ENCODE results near the gene RAP1GAP2. TPM values are rescaled to one million over a fixed set of nuclear protein-coding genes. Genes with fewer than 3 reads are reported as not detected.

Gene RAP1GAP2
- polyA plus RNA-seq, 1 of the 3 experiments (the other 2 are of a cell fraction), result 22.0 TPM

DNA sequence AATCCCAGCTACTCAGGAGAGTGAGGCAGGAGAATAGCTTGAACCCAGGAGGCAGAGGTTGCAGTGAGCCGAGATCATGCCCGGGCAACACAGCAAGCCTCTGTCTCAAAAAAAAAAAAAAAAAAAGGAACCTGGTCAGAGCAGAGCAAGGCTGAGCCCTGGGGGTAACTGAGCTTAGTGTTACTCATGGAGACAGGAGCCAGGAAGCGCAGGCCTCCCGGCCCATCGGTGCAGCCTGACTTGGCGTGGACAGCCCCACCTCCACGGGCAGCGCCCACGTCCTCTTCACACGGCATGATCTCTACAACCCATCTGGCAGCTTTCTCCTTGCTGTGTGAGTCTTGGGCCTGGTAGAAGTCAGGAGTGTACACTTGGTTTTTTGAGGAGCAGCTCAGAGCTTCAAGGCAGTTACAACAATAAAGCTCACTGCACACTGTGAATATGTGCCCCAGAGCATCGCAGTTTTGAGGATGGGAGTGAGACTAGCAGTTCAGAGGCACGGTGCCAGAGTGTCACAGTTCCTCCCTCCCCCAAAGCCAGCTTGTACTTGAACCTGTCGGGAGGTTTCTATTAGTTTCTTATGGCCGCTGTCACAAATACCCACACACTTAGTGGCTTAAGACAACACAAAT is 129.9 kb downstream of the RAP1GAP2 start:
- Histone ChIP-seq H3K4me3 (ENCODE audit: low read depth in 2 of 2, low read length in 1 of 2) (no peak overlapping the region), H3K79me2 (ENCODE audit: insufficient read depth) (peaks cover 24% of the 10 kb centered on the region), H3K36me3 (replicated peaks in 1 of 2; ENCODE audit: control insufficient read depth in 1 of 2, insufficient read depth in 2 of 2, low read length in 1 of 2) (no peaks in the 10 kb centered on the region), H3K9me2 (no peaks in the 10 kb centered on the region), H3K4me1 (ENCODE audit: control insufficient read depth in 1 of 2, insufficient read depth in 2 of 2, low read depth in 1 of 2, low read length in 1 of 2) (peaks cover 19 to 67% of the 10 kb centered on the region in 2 experiments; a peak in 3 of 4 replicates), H3K27ac (ENCODE audit: low read depth in 2 of 2, low read length in 1 of 2) (peak overlapping the region; percentile 75 to 88), H3K9me3 (no peaks in the 10 kb centered on the region), H3K4me2 (peak overlapping the region; percentile 26; the same call in 1 of the 2 replicates), H4K20me1 (ENCODE audit: insufficient read depth) (no peaks in the 10 kb centered on the region), H3K27me3 (ENCODE audit: insufficient read depth) (no peaks in the 10 kb centered on the region), H3F3A (replicated peaks; ENCODE audit: insufficient read depth) (peaks cover 4% of the 10 kb centered on the region), H2AFZ (ENCODE audit: low read depth) (no peak overlapping the region), H3K9ac (peak overlapping the region; percentile 13; the same call in 1 of the 2 replicates)
- WGBS (ENCODE audit: low lambda C conversion rate), result 40% methylated on average over 14 of the region's 14 CpGs
- POLR2A ChIA-PET, result interaction anchor here (0.6 to 3.2 kb wide), 14 partner anchors 10 to 123 kb away, joined by 3 to 42 read pairs (median 5); no protein-coding TSS in a partner anchor
- DNase-seq, result peak; percentile 69
- CTCF ChIA-PET, result interaction anchor here (0.6 to 11.8 kb wide), 8 partner anchors 17 to 87 kb away, joined by 3 to 177 read pairs (median 6); no protein-coding TSS in a partner anchor
- TF ChIP-seq JUND (IDR thresholded peaks at IDR 0.05), result no peak
- TF ChIP-seq GABPA (IDR thresholded peaks at IDR 0.05; ENCODE audit: low read depth), result no peak
- no peak for TF ChIP-seq ZBTB33 (IDR thresholded peaks at IDR 0.05; ENCODE audit: borderline replicate concordance, low read depth)
- TF ChIP-seq, protein P1, sequence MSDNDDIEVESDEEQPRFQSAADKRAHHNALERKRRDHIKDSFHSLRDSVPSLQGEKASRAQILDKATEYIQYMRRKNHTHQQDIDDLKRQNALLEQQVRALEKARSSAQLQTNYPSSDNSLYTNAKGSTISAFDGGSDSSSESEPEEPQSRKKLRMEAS (IDR thresholded peaks at IDR 0.05; ENCODE audit: low read depth), result 0 out of 2 replicates have a peak, but pooled peaks have one; percentile 39
- peak in 1 of 2 experiments; percentile 39; a peak in 1 of 4 replicates for TF ChIP-seq EP300 (IDR thresholded peaks at IDR 0.05; ENCODE audit: borderline replicate concordance in 1 of 2, low read depth in 1 of 2, low read length in 1 of 2)
- no peak for TF ChIP-seq FOXJ3 (CRISPR knock-in tag; IDR thresholded peaks at IDR 0.05)
- TF ChIP-seq POLR2AphosphoS5 (IDR thresholded peaks at IDR 0.05; ENCODE audit: low read depth, low read length), result no peak
- TF ChIP-seq, protein P2, sequence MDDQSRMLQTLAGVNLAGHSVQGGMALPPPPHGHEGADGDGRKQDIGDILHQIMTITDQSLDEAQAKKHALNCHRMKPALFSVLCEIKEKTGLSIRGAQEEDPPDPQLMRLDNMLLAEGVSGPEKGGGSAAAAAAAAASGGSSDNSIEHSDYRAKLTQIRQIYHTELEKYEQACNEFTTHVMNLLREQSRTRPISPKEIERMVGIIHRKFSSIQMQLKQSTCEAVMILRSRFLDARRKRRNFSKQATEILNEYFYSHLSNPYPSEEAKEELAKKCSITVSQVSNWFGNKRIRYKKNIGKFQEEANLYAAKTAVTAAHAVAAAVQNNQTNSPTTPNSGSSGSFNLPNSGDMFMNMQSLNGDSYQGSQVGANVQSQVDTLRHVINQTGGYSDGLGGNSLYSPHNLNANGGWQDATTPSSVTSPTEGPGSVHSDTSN (IDR thresholded peaks at IDR 0.05), result no peak
- TF ChIP-seq RXRA (IDR thresholded peaks at IDR 0.05; ENCODE audit: borderline replicate concordance, low read depth), result no peak
- TF ChIP-seq RAD21 (IDR thresholded peaks at IDR 0.05; ENCODE audit: low read length), result peak; percentile 4; the same call in 1 of the 2 replicates
- no peak for TF ChIP-seq MEF2A (IDR thresholded peaks at IDR 0.05; ENCODE audit: borderline replicate concordance, low read depth)
- TF ChIP-seq, protein P3, sequence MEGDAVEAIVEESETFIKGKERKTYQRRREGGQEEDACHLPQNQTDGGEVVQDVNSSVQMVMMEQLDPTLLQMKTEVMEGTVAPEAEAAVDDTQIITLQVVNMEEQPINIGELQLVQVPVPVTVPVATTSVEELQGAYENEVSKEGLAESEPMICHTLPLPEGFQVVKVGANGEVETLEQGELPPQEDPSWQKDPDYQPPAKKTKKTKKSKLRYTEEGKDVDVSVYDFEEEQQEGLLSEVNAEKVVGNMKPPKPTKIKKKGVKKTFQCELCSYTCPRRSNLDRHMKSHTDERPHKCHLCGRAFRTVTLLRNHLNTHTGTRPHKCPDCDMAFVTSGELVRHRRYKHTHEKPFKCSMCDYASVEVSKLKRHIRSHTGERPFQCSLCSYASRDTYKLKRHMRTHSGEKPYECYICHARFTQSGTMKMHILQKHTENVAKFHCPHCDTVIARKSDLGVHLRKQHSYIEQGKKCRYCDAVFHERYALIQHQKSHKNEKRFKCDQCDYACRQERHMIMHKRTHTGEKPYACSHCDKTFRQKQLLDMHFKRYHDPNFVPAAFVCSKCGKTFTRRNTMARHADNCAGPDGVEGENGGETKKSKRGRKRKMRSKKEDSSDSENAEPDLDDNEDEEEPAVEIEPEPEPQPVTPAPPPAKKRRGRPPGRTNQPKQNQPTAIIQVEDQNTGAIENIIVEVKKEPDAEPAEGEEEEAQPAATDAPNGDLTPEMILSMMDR (IDR thresholded peaks at IDR 0.05), result no peak
- TF ChIP-seq SIN3A (IDR thresholded peaks at IDR 0.05; ENCODE audit: borderline replicate concordance, low read depth, low read length), result peak; percentile 53; the same call in 1 of the 2 replicates
- no peak for TF ChIP-seq RCOR1 (IDR thresholded peaks at IDR 0.05; ENCODE audit: low read length)
- no peak for TF ChIP-seq FOSL2 (IDR thresholded peaks at IDR 0.05; ENCODE audit: borderline replicate concordance, low read depth)
- TF ChIP-seq TEAD4 (IDR thresholded peaks at IDR 0.05; ENCODE audit: borderline replicate concordance, insufficient read depth), result no peak
- TF ChIP-seq, protein P4, sequence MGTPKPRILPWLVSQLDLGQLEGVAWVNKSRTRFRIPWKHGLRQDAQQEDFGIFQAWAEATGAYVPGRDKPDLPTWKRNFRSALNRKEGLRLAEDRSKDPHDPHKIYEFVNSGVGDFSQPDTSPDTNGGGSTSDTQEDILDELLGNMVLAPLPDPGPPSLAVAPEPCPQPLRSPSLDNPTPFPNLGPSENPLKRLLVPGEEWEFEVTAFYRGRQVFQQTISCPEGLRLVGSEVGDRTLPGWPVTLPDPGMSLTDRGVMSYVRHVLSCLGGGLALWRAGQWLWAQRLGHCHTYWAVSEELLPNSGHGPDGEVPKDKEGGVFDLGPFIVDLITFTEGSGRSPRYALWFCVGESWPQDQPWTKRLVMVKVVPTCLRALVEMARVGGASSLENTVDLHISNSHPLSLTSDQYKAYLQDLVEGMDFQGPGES (IDR thresholded peaks at IDR 0.05; ENCODE audit: low read depth, low read length), result no peak
- TF ChIP-seq, protein P5, sequence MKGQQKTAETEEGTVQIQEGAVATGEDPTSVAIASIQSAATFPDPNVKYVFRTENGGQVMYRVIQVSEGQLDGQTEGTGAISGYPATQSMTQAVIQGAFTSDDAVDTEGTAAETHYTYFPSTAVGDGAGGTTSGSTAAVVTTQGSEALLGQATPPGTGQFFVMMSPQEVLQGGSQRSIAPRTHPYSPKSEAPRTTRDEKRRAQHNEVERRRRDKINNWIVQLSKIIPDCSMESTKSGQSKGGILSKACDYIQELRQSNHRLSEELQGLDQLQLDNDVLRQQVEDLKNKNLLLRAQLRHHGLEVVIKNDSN (IDR thresholded peaks at IDR 0.05; ENCODE audit: borderline replicate concordance, low read depth), result no peak
- TF ChIP-seq MXI1 (IDR thresholded peaks at IDR 0.05; ENCODE audit: low read depth, low read length), result peak; percentile 66
- no peak for TF ChIP-seq FOXM1 (IDR thresholded peaks at IDR 0.05; ENCODE audit: low read depth)
- TF ChIP-seq RFX5 (IDR thresholded peaks at IDR 0.05; ENCODE audit: low read length), result no peak
- no peak for TF ChIP-seq NRF1 (IDR thresholded peaks at IDR 0.05; ENCODE audit: low read depth, low read length)
- no peak for TF ChIP-seq ELF1 (IDR thresholded peaks at IDR 0.05)
- TF ChIP-seq EZH2phosphoT487 (IDR thresholded peaks at IDR 0.05; ENCODE audit: borderline replicate concordance, low read depth), result no peak
- no peak for TF ChIP-seq CHD2 (IDR thresholded peaks at IDR 0.05; ENCODE audit: low read length, partially characterized antibody)
- TF ChIP-seq NFIC (IDR thresholded peaks at IDR 0.05; ENCODE audit: borderline replicate concordance), result no peak
- TF ChIP-seq YY1 (IDR thresholded peaks at IDR 0.05; ENCODE audit: low read depth), result no peak
- no peak for TF ChIP-seq GATA2 (CRISPR knock-in tag; IDR thresholded peaks at IDR 0.05)

All from SK-N-SH (cell line).